HG03439 (cell line): Measurements from ENCODE around the gene MICAL2.
"Not testable (repeated sequence)": the region's sequence is repeated elsewhere in the genome, so short reads cannot be mapped to it uniquely, and the experiment has no call there.

Experiments
- ATAC-seq: cut with Tn5 transposase; IDR thresholded peaks from one replicate; pipeline ENCODE4 v1.9.1; 2021; ENCODE audit warnings: mild to moderate bottlenecking, moderate library complexity; ENCODE audit not compliant: unreplicated experiment

The MICAL2 gene

DNA sequence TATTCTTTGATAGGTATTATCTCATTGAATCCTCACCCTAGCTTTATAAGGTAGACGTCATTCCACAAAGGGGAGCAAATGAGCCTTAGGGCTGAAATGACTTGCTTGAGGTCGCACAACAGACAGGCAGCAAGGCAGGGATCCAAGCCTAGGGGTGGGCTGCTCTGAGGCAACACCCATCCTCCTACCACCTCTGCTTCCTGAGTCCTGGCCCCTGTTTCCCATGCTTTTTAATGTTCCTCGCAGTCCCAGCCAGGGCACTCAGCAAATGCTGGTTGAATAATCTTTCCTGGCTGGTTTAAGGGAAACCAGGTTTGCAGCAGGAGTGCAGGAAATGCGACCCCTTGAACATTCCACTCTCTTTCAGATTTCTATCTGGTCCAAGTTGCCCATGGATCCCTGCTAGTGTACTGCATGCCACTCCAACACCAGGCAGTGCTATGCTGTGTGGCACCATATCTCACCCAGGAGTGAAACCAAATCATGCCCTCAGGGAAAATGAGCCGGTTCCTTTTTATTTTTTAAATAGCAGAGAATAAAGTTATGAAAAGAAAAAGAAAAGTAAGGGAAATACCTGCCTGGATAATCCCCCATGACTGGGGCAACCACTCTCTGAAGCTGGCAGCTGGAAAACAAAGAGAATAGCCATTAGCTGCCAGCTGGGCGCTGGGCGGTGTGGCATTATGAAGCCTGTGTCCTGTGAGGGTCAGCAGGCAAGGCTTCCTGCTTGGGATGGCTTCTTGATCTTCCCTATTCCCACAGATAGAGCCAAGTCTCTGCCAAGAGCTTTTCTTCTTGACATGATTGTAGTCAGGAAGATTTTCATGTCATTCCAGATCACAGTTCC is 21.8 kb downstream of the MICAL2 start:
- ATAC-seq, result no peak

DNA sequence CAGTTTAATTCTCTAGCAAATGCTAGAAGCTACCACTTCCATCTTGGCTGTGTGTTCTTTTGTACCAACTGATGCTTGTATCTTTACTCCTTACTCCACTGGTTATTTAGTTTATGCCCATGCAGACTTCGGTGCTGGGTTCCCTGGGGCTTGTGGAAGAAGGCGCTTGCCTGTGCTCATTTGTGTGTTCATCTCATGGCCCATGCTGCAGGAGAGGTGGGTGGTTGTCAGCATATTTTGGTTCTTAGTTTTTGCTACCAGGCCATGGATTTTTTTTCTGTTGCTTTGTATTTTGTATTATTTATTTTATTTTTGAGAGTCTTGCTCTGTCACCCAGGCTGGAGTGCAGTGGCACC is 22.4 kb downstream of the MICAL2 start:
- no peak for ATAC-seq

DNA sequence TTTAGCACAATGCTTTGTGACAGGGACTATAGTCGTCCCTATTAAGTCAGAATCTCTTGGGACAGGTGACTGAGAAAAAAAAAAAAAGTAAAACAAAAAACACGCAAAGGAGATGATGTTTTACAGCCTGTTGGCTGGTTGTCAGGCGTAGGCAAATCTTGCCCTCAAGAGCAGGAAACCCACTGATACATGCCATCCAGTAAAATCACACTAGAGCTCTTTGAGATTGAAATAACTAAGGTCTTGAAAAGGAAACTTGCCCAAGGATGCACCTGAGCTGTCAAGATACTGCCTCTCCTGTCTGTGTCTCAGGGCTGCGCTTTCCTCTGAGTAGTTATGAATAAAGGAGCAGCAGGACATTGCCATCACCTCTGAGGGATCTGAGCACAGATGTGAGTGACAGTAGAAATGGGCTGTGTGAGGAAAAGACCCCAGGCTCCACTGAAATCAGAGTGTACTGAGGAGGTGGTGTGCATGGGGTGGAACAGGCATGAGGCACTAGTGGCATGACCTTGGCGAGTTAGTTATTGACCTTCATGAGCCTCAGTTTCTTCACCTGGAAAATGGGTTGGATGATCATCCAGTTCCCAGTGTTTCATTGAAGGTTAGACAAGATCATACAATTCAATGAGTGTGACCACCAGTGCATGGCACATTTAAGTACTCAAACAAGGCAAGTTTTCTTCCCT is 23.3 kb downstream of the MICAL2 start:
- no peak for ATAC-seq

DNA sequence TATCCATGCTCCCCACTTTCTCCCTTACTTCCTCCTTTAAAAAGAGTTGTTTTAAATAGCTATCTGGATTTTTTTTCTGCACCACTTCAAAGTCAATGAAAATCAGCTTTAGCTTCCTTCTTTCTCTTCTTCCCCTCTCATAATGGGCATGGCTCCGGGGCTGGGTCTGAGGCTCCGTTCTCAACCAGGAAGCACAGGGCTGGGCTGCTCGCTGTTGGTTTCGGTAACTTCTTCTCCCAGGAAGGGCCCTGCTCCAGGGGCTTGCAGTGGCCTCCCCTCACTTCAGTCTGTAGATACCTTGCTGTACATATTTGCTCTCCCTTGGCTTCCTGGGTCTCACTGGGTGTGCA is 23.8 kb downstream of the MICAL2 start:
- ATAC-seq, result no peak

DNA sequence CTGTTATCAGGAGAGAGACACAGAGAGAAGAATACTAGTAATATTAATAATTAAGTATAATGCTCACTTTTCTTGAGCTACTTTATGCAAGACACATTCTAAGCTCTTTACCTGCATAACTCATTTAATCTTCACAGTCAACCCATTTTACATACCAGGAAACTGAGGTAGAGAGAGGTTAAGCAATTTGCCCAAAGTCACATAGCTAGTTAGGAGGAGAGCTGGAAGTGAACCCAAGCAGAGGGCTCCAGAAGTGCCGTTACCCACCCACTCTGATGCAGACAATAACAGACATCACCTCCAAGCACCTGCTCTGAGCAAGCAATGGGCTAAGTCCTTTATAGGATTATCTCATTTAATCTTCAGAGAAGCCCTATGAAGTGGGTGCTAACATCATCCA is 24.8 kb downstream of the MICAL2 start:
- no peak for ATAC-seq

DNA sequence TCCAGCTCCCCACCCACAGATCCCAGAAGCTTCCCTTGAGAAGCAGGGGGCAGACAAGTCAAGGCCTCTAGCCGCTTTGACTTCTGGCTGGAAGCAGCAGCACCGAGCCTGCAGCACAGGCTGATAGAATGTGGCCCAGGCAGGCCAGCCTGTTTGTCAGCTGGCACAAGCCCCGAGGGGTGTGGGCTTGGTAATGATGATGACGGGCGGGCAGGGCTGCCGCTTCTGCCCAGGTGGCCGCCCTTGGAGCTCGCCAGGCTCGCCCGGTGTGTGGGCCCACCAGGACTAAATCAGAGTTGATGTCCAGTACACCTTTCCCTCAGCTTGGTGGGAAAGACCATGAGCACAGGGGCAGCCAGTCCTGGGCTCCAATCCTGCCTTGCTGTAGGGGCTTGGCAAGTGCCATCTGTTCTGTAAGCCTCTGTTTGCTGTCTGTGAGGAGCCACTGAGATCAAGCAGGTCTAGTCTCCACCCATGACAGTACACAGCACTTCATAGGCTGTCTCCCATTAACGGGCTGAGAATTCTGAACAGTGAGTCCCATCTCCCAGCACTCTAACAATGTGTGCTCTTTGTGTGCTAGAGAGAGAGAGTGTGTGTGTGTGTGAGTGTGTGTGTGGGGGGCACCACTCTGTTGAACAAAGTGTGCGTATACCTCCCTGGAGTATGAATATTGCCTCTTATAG is 26.8 kb downstream of the MICAL2 start:
- ATAC-seq, result no peak

DNA sequence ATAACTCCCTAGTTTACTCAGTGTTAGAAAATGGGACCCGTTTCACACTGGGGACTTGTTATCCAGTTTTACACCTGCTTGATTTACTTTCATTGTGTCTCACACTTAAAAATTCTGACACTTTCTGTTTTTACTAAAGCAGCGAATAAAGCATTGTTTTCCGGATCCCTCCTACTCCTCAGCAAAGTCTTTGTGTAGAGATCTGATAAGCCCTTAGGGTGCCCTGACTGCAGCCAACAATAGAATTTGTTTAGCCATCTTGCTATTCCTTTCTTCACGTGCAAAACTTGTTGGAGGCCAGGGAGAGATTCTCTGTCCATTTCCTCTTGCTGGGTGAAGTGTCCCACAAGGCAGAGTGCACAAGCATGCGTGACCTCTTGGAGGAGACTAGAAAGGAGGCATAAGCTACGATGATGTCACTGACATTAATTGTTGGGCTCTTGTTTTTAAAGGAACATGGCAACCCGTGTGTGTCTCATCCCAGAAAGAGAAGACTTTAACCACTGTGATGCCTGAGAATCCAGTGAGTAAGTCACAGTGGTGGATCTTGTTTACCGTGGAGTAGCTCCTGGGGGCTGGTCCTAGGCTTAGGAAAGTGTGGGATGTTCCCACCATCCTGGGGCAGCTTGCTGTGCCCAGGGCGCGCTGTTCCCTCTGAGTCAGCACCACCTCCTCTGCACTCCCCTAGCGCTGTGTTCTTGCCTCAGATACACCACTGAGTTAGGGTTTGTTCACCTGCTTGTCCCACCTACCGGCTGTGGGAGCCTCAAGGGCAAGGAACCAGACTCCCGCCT is 27.7 kb downstream of the MICAL2 start:
- ATAC-seq, result no peak

DNA sequence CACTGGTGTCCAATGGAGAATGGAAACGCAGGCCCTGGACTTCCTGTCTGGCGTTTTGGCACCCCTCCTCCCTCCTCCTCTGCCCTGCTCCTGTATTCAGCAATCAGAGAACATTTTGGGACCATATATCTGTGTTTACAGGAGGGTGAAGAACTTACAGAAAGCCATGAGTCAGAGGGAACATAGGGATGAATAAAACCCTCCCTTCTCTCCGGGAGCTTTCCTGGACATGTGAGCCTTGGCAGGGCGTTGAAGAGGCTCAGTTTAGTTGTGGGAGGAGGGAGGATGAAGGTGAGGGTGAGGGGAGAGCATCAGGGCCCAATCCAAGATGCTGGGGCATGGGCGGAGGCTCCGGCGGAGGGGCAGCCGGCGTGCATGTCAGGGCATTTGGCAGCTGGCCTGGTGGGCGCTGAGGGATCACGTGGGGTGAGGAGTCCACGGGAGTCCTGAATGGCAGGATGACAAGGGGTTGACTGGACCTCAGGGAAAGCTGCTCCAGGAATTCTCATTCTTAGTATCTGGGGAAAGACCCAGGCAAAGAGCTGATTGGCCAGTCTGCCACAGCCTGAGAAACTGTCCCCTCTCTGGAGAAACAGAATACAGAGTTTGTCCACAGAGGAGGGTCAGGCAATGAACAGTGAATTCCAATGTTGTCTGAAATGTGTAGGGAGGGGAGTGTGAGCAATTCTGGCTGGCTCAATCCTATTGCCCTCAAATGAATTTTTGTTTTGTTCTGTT is 28.9 kb downstream of the MICAL2 start:
- ATAC-seq, result no peak

DNA sequence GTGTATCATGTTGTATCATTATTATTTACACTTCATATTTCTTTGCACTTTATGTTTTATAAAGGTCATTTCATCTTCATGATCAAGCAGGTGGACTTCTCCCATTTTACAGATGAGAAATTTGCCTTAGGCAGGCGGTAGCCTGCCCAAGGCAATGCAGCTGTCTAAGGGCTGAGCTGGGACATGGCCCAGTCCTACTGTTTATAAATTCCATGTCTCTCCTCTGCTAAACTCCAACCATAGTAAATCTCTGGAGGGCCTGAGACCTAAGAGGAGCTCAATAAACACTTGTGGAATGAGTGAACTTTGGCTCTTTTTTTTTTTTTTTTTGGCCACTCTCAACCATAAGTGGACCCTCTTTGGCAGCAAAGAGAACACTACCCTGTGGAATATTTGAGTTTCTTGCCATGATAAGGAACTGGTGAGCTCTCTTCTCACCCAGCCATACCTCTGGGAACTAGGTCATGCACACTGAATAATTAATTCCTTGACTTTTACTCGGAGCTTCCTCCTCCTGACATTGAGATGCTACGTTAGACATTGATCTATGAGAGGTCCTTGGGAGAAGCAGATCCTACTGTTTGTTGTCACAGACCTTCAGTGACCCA is 29.9 kb downstream of the MICAL2 start:
- ATAC-seq, result no peak

DNA sequence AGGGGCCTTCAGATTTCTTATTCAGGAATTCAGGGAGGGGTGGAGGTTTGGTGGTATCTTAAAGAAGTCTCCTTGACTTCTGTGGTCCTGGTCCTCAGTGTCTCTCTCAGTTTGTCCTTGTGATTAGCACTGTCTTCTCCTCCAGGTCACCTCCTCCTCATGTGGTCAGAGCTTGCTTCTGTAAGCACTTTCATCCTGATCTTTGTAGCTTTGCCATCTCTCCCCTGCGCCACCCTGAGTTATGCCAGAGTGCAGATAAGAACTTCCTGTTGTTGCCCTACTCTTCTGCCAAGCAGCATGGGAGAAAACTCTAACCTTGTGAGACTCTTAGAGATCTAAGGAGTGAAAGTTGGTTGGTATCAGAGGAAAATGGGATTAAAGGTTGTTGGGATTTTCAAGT is 30.9 kb downstream of the MICAL2 start:
- no peak for ATAC-seq

DNA sequence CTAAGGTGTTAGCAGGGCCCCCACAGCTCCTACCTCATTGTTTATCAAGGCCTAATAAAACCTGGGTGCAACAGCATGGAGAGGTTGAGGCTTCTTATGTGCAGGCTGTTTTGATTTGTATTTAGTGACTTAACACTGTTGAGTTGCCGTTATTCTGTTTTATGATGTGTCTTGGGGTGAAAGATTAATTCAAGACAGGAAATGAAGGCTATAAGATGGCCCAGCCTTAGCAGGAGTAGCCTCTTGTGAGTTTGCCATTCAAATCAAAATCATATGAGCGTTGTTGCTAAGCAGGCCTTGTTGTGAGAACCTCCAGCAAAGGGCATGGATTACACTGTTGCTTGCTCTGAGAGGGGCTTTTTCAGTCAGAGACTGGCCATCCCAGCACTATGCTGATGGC is 31.8 kb downstream of the MICAL2 start:
- no peak for ATAC-seq

DNA sequence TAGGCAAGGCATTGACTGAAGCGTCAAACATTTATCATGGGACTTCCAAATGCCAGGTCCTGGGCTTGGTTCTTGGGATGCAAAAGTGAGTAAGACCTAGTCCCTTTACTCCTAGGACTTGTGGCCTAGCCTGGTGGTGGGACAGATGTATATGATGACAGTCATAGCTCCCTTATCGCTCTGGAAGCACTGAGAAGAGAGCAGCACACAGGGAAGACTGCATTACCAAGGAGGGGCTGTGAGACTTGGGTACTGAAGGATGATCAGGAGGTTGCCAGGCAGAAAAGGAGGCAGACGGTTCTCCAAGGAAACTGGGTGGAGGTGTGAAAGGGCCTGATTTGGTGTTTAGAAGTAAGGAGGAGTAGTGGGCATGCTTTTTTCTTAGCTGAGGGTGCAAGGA is 32.5 kb downstream of the MICAL2 start:
- no peak for ATAC-seq

DNA sequence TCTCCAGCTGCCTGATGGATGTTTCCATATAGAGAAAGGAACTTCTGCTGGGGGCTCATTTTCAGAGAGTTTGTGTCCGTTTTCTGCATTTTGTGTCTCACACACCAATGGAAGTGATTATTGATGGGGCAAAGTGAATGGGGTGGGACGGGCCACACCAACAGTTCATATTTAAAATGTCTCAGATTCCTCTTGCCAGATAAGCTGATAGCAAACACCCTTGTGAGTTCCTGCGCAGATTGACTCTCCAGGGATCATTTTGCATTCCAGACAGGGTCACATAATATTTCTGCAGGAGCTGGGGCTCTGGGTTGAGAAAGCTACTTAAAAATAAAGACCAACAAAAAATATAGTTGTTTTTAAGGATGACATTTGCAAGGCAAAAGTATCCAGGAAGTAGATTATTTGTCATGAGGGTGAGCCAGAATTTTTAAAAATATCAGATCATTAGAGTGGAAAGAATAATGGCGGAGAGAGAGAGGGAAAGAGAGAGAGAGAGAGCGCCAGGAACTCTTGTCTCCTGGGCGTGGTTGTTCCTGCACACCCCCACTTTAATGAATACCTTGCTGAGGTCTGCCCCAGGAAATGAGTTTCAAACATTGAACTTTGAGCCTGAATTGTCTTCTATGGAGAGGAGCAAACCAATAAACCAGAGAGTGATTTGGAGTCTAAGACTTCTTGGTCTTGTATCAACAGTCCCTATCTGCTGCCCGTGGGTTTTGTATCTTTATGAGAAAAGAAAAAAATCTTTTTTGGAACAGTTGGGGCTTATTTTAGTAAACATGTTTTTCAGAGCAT is 33.3 kb downstream of the MICAL2 start:
- ATAC-seq, result no peak

DNA sequence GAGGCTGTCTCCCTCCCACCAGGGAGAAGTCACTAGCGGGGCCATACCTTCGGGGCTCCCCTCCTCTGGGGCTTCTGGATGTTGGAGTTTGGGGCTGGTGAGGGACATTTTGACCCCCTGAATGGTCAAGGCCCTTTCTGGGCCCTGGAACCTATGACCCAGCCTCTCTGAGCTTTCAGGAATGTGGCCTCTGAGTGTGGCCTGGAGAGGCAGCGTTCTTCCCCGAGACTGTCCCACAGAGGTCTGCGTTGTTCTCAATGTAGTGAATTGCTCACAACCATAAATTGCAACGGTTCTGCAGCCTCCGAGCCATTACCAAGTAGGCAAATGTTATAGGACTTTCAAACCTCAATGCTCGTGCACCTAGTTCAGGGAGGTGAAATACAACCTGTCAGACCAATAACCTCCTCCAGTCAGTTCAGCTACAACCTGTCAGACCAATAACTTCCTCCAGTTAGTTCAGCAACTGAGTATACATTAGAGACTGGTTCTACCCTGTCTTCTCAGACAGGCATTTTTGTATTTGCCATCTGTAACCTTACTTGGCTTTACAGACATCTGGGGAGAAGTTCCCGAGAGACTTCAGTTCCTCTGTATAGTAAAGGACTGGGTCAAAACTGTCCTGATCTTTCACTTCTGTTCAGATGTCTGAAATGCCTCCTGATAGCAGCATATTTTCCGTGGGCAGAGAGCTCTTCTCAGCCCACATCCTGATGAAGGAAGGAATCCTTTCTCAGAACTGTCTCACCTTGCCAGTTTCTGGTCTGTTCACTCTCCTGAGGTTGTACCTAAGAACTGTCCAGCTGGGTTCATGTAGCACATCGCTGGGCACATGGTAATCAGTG is 34.2 kb downstream of the MICAL2 start:
- ATAC-seq, result no peak

DNA sequence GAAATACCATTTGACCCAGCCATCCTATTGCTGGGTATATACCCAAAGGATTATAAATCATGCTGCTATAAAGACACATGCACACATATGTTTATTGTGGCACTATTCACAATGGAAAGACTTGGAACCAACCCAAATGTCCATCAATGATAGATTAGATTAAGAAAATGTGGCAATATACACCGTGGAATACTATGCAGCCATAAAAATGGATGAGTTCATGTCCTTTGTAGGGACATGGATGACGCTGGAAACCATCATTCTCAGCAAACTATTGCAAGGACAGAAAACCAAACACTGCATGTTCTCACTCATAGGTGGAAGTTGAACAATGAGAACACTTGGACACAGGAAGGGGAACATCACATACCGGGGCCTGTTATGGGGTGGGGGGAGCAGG is 36.3 kb downstream of the MICAL2 start:
- ATAC-seq, result not testable (repeated sequence)

DNA sequence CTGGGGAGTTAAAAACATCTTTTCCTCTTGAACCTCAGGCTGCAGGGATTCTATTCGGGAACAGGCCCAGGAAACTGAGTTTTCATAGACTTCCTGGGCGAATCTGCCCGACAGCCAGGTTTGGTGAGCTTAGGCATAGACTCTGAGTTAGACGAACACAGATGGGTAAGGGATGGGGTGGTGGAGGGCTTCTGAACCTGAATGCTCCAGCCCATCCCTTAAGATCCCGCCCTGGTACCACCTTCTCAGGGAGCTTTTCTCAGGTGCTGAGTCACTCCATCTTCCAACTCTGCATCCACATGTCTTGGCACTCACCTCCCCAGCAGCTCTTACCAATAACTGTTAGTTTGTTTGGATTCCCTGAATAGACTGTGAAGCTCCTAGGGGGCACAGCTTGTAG is 37.4 kb downstream of the MICAL2 start:
- ATAC-seq, result no peak

DNA sequence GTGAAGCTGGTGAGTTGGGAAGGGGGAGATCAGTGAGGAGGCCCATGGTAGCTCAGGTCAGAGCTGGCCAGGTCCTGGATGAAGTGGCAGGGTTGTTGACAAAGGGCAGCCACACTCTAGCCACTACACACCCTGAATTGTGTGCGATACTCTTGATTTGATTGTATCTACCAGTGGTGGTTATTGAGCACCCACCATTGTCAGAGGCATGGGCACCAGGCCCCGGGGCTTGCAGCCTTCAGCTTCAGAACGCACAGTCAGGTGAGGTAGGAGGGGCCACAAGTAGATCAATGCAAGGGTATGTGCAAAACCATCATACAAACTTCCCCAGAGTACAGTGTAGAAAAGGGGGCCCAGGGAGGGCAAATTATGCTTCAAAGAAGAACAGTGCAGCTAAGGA is 38.1 kb downstream of the MICAL2 start:
- no peak for ATAC-seq

DNA sequence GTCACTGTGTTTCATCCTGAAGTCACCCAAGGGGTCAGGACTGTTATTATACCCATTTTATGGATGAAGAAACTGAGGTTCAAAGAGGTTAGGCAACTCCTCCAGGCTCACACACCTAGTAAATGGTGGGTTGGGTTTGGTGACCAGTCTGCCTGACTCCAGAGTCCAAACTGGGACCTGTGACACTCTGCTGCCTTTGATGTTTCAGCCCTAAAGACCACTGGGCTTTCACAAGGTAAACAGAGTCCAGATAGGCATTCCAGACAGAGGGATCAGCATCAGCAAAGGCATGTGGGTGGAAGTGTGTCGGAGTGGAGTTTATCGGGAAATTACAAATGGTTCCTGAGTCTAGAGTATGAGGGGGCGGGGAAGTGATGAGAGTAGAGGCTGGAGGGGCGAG is 38.5 kb downstream of the MICAL2 start:
- ATAC-seq, result no peak
